ENCODE data around the gene TBC1D10B.
A peak's percentile ranks its signal among the peaks of the same experiment; 100 is the strongest.

GRCh38 chr16:30378236-30379157, 8.2 kb upstream of the TBC1D10B start:
- peak in 2 of 4 donors; percentile 30 to 83 for TF ChIP-seq POLR2A (IDR thresholded peaks at IDR 0.05)
- TF ChIP-seq CTCF (IDR thresholded peaks at IDR 0.05): peak in 1 of 6 experiments; percentile 18

Data from esophagus squamous epithelium (tissue), 4 donors.